Stimulated activated CD4-positive, alpha-beta T cell treated with anti-CD3 and anti-CD28 coated beads, TNF-alpha, amount 100 ng/mL, for 48 hours (primary cell): ENCODE data around the gene GSK3A.
"Not testable (repeated sequence)": the region's sequence is repeated elsewhere in the genome, so short reads cannot be mapped to it uniquely, and the experiment has no call there.

ENCODE experiments used
- DNase-seq, 3 donors: peaks; one replicate each; pipeline ENCODE4 v3.0.0-alpha.2; 2020; ENCODE audit warnings: low read depth in 3 of 3

Gene GSK3A

DNA sequence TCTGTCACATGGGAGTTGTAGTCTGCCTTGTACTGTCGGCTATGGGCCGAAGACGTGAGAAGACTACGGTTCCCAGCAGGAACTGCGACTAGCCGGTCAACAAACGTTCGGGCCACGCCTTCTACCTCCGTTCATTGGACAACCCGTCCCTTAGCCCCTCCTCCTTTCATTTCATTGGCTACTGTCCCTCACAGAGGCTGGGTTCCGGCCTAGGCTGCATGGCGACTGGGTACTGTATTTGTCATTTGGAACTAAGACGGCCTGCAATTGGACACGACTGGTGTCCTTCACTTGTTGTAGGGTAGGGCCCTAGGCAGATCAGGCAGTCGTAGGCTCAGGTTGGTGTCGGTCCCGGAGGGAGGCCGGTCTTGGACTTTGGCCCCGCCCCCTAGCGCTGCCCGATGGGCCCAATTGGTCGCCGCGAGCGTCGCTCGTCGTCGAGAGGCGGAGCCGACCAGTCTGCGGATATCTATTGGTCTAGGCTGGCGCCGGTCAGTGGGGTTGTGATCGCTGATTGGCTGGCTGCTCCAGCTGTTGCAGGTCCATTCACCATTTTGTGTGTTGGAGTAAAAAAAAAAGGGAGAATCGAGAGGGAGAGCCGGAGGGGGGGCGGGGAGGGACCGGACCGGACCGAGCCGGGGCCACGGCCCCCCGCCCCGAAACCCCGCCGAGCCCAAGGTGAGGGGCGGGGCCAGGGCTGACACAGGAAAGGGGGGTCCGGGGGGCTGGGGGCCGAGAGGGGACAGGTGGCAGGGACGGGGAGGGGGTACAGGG lies 26.5 kb upstream of the GSK3A start, which contains the start of gene CIC:
Gene CIC (plus strand): TSS at position 549 of the 774 bp plus-strand sequence. CDS start 2,532 bp downstream, outside the sequence.
- DNase-seq, result peak; percentile 97 to 99 (median 97)

DNA sequence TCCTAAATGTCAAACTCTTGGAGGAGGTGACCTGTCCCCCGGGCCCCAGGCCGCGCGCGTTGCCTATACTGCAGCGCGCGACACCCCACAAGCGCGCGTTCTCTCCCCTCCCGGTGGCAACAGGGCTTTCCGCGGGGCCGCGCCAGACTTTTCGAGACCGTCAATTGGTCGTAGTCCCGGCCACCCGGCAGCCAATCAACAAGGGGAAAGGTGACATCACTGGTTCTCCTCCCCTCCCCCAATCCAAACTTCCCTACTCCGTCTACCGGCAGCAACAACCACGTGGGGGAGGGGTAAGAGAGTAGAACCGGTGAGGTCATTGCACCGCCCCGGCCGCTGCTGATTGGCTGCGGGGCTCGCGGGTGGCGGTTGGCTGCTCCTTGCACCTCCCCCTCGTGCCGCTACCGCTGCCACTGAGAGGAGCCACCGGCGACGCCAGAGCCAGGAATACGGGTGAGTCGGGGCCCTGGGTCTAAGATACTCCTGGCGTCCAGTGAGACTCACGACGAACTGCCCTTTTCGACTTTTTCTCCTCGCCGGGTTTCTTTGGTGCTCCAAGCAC lies 25.8 kb upstream of the GSK3A start:
- DNase-seq, result peak; percentile 96 to 99 (median 98)

- DNase-seq, result no peak
Measured at GRCh38 chr19:42267644-42268141, 25.3 kb upstream of the GSK3A start.

GRCh38 chr19:42266928-42267603 lies 24.7 kb upstream of the GSK3A start:
- not testable (repeated sequence) for DNase-seq

GRCh38 chr19:42266105-42266504 lies 23.7 kb upstream of the GSK3A start:
- DNase-seq, result not testable (repeated sequence)

GRCh38 chr19:42261763-42262162 lies 19.4 kb upstream of the GSK3A start:
- no peak for DNase-seq

DNA sequence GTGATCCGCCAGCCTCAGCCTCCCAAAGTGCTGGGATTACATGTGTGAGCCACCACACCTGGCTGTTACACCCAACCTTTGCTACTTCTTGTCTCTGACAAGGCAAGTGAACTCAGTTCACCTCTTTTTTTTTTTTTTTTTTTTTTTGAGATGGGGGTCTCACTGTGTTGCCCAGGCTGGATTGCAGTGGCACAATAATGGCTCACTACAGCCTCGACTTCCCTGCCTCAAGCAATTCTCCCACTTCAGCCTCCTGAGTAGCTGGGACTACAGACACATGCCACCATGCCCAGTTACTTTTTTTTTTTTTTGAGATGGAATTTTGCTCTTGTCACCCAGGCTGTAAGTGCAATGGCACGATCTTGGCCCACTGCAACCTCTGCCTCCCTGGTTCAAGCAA lies 15.4 kb upstream of the GSK3A start:
- DNase-seq, result not testable (repeated sequence)

DNA sequence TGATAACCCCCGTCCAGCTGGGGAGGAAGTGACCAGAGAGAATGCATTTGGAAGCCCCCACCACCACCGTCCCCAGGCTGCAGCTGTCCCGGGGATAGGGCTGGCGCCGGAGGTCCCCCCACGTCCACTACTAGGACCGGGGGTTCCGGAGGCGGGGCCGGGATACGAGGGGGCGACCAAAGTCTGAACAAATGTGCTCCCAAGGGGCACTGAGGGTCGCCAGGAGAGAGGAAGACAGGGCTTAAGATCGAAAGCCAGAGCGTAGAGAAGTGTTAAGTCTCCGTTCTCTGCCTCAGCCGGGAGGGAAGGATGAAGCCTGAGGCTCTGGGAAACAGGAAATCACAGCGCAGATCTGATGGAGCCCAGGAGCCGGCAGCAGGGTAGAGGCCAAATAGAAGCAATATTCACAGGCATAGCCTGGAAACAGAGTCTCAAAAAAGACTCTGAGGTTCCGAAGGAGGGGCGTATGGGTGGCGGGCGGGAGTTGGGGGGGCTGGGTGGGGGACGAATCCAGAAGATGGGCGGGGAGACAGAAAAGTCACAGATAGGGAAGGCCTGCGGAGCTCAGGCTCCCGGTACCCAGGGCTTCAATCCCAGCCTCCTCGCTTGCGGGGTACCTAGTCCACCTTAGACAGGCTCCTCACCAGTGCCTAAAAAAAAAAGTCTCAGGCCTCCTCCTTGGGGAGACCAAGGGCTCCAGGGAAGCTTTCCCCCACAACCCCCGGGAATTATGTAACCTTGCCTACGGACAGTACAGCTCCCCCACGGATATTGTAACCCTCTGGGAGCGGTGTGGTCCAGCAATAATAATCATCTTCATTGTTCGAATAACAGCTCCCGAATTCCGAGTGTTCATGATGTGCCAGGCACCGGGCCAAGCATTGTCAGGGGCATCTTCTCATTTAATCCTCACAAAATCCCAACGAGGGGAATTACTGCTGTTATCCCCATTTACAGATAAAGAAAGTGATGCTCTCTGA lies 13.7 kb upstream of the GSK3A start:
- no peak for DNase-seq

DNA sequence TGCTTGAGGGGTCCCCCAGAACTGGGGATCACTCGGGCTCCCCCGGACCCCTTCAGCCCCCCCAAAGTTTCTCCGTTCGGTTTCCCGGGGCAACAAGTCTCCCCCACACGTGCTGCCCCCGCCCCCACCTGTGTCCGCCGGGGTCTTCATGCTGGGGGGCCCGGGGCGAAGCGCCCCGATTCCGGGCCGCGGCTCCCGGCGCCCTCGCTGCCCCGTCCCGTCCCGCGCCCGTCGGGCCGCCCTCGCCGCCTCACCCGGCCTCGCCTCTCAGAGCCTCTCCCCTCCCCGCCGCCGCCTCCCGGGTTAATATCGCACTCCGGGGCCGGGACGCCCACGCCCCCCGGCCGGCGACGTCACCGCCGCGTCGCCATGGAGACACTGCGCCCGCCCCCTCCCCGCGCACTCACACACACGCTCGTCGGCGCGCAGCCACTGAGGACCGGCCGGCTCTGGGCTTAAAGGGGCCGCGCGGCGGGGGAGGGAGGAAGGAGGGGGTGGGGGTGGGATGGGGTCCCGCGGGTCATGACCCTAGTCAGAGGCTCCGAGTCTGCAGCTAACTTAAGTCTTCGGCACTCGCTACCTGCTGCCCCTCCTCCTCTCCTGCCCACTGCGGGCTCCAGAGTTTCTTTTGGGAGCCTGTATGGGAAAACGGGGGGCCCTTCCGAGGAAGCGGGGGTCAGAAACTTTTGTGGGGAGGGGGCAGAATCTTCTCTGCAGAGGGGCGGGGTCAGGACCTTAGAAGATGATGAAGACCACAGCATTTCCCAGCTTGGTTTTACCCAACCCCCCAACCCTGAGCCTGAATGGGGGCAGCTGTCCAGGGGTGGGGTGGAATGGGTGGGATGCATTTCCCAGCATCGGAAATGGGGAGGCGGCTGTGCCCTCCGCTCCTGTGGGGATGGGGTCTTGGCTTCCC lies 12.7 kb upstream of the GSK3A start, which contains the start of gene ERF:
Gene ERF (minus strand): TSS at position 279 of the 916 bp plus-strand sequence. CDS start 129 bp downstream, at position 150.
- DNase-seq, result peak; percentile 86 to 93 (median 91)

DNA sequence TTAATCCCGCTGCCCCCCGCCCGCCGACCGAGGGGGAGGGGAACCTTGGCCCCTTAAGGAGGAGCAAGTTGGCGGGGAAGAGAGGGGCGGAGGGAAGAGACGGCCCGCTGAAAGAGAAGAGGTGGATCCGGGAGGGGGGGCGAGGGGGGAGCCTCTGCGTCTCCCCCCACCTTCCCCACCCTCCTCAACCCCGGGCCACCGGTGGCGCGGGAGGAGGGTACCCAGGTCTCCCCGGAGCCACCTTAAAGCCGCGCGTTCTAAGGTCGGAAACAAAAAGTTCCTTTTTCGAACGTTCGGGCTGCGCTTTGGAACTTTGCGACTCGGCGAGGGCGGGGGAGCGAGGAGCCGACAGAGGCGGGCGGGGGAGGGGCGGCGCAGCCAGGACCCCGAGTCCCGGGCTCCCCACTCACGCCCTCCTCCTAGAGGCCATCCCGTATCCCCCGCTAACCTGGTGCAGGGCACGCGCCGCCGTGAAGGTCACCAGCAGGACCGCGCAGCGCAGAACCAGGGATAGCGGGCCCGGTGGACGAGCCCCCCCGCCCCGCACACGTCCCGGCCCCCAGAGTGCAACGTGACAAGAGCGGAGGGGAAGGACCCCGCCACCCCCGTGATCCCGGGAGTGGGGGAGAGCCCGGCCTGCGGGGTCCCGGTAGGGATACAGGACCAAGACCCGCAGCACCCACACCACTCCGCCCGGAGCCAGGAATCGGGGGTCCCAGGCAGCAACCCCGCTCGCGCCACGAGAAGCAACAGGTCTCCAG lies 11.9 kb upstream of the GSK3A start:
- peak in 2 of 3 donors; percentile 59 to 71 for DNase-seq

DNA sequence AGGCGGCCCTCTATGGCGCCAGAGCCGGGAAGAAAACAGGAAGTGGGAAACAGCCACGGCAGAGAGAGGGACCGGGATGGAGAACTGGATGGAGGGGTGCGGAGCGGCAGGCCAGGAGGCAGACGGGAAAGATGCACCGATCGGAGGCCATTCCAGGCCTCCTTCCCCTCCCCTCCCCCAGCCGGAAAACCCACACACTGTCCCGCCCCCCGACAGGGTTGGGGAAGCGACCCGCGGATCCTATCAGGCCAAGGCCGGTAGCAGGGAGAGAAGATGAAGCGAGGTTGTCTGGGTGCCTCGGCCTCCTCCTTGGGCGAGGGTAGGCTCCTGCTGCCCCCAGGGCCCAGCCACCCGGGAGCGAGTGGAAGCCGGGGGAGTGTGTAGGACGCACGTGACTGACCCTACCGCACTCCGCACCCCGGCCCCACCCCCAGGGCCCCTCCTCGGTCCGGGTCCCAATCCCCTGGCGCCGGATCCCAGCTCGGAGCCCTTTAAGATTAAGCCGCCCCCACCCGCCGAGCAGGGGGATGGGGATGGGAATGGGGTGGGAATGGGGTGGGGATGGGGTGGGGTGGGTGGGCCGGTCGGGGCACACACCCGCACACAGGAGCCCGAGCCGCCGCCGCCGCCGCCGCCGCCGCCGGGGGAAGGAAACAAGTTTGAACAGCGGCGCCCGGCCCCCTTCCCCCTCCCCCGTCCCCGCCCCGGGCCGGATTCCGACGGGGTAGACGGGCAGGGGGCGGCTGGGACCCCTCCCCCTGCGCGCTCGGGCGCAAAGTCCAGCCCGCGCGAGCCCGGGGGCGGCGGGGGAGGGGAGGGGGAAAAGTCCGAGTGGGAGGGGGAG lies 11.1 kb upstream of the GSK3A start:
- DNase-seq, result peak in 1 of 3 donors; percentile 58

GRCh38 chr19:42252365-42253244 lies 10.2 kb upstream of the GSK3A start:
- no peak for DNase-seq

GRCh38 chr19:42251572-42252358 lies 9.4 kb upstream of the GSK3A start:
- DNase-seq, result no peak

DNA sequence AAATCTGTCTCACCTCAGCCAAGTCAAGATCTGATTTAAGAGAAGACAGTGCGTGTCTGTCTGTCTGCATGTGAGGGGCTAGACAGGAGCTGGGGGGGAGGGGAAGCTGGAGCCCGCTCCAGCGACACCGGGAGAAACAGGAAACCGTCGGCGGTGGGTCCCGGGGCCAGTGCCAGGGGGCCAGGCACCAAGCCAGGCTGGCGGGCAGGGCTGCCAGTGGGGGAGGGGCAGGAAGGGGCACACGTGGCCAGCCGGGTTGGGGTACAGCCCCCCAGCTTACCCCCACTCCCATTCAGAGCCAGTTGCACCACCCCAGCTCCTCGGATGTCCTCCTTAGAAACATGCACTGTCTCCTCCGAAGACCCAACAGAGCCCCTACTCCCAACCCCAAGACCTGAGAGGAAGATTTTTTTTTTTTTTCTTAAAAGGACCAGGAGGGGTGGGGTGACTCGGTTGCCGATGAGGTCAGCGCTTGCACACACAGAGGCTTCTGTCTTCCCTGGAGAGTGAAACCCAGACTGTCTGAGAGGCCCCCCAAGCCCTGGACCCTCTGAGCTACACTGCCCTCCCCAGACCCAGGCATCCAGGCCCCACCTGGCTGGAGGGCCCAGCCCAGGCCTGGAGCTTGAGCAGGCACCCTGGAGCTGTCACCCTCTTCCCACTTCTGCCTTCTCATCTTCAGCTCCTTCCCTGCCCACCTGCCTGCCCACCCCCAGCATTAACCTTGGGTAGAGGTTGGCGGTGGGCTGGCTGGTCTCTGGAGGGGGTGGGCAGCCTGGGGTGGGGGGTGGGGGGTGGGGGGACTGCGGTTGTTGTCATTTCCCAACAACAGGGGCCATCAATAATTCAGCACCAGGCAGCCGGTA lies 8.5 kb upstream of the GSK3A start:
- no peak for DNase-seq

DNA sequence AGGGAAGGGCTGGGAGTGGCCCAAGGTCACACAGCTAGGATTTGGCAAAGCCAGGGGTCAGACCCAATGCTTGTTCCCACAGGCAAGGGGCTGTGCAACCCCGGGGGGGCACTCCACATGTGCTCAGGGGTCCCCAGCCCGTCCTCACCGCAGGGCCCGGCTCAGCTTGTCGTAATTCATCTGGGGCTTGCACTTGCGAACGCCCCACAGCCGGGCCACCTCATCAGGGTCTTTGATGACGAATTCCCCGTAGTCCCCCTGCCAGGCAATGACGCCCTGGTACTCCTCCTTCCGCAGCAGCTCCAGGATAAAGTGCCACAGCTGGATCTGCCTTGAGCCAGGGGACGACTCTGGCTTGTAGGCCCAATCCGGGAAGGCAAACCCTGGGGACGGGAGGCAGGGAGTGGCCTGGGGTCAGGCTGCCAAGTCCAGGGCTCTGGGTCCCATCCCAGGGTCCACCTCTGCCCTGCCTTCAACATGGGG lies 7.8 kb upstream of the GSK3A start:
- DNase-seq, result no peak
